Activated CD4-positive, alpha-beta T cell treated with anti-CD3 and anti-CD28 coated beads, Interleukin-2, Interleukin-6, amounts not matched to agents 100 ng/mL and 50 ng/mL, durations not matched to agents 16 hours and 8 hours (primary cell): ENCODE results near the gene SLC37A2.

Source experiments
- DNase-seq: peaks from one replicate; pipeline ENCODE4 v3.0.0-alpha.2; 2020

The SLC37A2 gene

GRCh38 chr11:125112208-125112604 lies 49.1 kb downstream of the SLC37A2 start:
- no peak for DNase-seq

GRCh38 chr11:125114518-125114917 lies 51.4 kb downstream of the SLC37A2 start:
- DNase-seq, result no peak

DNA sequence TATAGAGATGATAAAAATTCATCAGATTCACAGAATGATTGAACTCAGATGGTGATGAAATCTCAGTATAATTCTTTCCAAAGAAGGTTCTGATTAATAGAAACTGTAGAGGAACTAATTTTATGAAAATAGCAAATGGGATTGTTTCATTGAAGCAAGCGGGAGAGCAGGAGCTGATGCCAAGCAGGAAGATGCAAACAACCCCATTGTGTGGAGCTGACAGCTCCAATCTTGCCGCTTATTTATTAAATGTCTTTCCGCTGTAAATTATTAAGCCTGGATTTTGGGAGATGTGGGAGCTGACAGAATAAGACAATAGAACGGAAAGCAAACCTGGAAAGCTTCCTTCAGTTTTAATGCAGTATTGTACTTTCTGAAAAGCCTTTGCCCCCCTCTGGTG lies 54.3 kb downstream of the SLC37A2 start:
- no peak for DNase-seq

DNA sequence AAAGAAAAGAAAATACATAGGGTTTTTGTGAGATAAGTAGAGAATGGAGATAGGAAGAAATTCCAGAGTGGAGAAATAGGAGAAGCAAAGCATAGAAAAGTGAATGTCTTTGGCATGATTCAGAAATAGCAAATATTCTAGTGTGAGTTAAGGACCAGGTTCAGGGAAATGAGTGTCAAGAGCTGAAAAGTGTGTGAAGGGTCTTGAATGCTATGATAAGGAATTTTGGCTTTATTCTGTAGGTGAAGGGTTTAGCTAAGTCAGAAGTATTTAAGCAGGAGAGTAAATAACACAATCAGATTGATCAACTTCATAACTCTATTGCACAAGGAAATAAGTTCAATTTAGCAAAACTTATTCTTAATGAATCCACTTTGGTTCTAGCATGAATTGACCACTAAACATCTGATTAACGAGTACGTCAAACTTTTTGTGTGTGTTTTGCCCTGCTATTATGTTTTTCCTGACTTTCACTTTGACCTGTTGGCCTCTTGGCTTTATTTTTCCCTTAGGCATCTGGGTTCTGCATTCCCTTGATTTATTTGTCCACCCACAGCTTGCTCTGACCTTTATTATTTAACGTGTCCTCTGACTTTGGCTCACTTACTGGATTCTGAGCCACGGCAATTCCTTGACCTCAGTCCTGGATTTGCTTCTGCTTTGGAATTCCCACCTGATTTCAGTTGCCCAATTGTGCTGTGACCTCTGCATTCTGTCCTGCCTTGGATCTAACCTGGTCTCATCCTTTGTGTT lies 60.3 kb downstream of the SLC37A2 start:
- DNase-seq, result no peak

- DNase-seq, result peak; percentile 47
Observed at GRCh38 chr11:125123947-125124617, 61.0 kb downstream of the SLC37A2 start.

- no peak for DNase-seq
Observed at GRCh38 chr11:125124618-125124992, 61.5 kb downstream of the SLC37A2 start.

DNA sequence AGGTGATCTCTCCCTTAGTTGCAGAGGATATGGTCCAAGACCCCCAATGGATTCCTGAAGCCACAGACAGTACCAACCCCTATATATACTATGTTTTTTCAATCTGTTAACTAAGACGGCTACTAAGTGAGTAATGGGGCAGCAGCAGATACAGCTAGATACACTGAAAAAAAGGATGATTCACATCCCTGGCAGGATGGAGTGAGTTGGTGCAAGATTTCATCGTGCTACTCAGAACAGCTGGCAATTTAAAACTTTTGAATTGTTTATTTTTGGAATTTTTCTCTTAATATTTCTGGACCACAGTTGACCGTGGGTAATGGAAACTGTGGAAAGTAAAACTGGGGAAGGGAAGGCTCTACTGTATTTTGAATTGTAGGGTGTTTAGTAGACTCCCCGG lies 65.3 kb downstream of the SLC37A2 start:
- no peak for DNase-seq

- DNase-seq, result no peak
Observed at GRCh38 chr11:125129316-125129993, 66.3 kb downstream of the SLC37A2 start.

DNA sequence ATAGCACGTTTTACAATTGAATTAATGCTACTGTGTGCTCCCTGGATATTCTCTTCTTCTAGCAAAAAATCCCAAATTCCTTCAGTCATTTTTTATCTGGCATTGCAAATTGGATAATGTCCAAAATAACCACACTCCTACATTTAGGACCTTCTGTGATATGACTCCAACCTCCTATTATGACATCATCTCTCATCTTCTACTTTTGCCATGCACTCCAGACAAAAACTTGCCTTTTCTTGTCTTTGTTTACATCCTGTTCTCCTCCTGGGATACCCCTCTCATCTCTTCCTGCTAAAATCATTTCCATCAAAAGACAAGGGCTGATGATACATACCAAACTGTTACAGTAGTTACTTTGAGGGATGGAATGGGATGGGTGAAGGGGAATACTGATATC lies 69.0 kb downstream of the SLC37A2 start:
- DNase-seq, result no peak

- DNase-seq, result no peak
Observed at GRCh38 chr11:125132596-125132995, 69.5 kb downstream of the SLC37A2 start.

- DNase-seq, result no peak
Observed at GRCh38 chr11:125136001-125136400, 72.9 kb downstream of the SLC37A2 start.

GRCh38 chr11:125138966-125139365 lies 75.9 kb downstream of the SLC37A2 start:
- DNase-seq, result no peak

GRCh38 chr11:125139778-125140177 lies 76.7 kb downstream of the SLC37A2 start:
- no peak for DNase-seq
